Neural cell (in vitro differentiated cells): ENCODE results near the gene CFL1. TPM values are rescaled to one million over a fixed set of nuclear protein-coding genes. Genes with fewer than 3 reads are reported as not detected.

Source experiments
- H2AFZ ChIP-seq: fragments of 200-600, 300-800 bp; sonication (generic), shearing (Covaris generic); 2 replicates; pipeline ENCODE4 v1.6.0; 2014; ENCODE audit warnings: low read depth, mild to moderate bottlenecking, antibody characterized with exemption, low read length, moderate library complexity
- H3F3A ChIP-seq: fragments of 200-600 bp; shearing (Covaris generic); 2 replicates; pipeline ENCODE4 v1.6.1; 2016; ENCODE audit warnings: mild to moderate bottlenecking, moderate library complexity, mixed read lengths, antibody characterized with exemption, low read length; ENCODE audit not compliant: insufficient read depth, poor library complexity, severe bottlenecking
- H3K27ac ChIP-seq: fragments of 200-600, 300-800 bp; sonication (generic), shearing (Covaris generic); 2 replicates; pipeline ENCODE4 v1.5.1; 2014; ENCODE audit warnings: mild to moderate bottlenecking, low read length, moderate library complexity
- H3K27me3 ChIP-seq: fragments of 300-800, 200-600 bp; sonication (generic), shearing (Covaris generic); 2 replicates; pipeline ENCODE4 v1.6.0; 2014; ENCODE audit warnings: mild to moderate bottlenecking, low read depth, low read length, moderate library complexity; ENCODE audit not compliant: insufficient read depth
- H3K36me3 ChIP-seq: fragments of 300-800, 200-600 bp; sonication (generic), shearing (Covaris generic); 2 replicates; pipeline ENCODE4 v1.5.1; 2014; ENCODE audit warnings: mild to moderate bottlenecking, antibody characterized with exemption, low read length, moderate library complexity; ENCODE audit not compliant: insufficient read depth
- H3K4me2 ChIP-seq: fragments of 300-800, 200-600 bp; sonication (generic), shearing (Covaris generic); 2 replicates; pipeline ENCODE4 v1.6.0; 2014; ENCODE audit warnings: mild to moderate bottlenecking, low read length
- H3K4me3 ChIP-seq: fragments of 300-800, 200-600 bp; sonication (generic), shearing (Covaris generic); 2 replicates; pipeline ENCODE4 v1.5.1; 2014; ENCODE audit warnings: mild to moderate bottlenecking, low read length, moderate library complexity
- H3K79me2 ChIP-seq: fragments of 200-600 bp; shearing (Covaris generic); replicated peaks from 2 replicates; pipeline ENCODE4 v1.6.0; 2014; ENCODE audit warnings: mild to moderate bottlenecking, low read length, moderate library complexity; ENCODE audit not compliant: insufficient read depth
- H3K9ac ChIP-seq: fragments of 300-800, 200-600 bp; sonication (generic), shearing (Covaris generic); 2 replicates; pipeline ENCODE4 v1.6.1; 2016; ENCODE audit warnings: mild to moderate bottlenecking, low read length, mixed read lengths
- H3K9me2 ChIP-seq: fragments of 200-600 bp; shearing (Covaris generic); 2 replicates; pipeline ENCODE4 v1.6.1; 2016; ENCODE audit warnings: mild to moderate bottlenecking, low read length, mixed read lengths; ENCODE audit not compliant: insufficient read depth
- H3K9me3 ChIP-seq: fragments of 200-600, 300-800 bp; sonication (generic), shearing (Covaris generic); 2 replicates; pipeline ENCODE4 v1.6.1; 2016; ENCODE audit warnings: mild to moderate bottlenecking, mixed run types, low read length, moderate library complexity, mixed read lengths
- H4K20me1 ChIP-seq: fragments of 200-600 bp; shearing (Covaris generic); 2 replicates; pipeline ENCODE4 v1.6.1; 2016; ENCODE audit warnings: mild to moderate bottlenecking, mixed run types; ENCODE audit not compliant: insufficient read depth
- EP300 ChIP-seq: fragments of 450-650 bp; conservative IDR thresholded peaks from 2 replicates; pipeline ENCODE4 v1.6.1; 2014; ENCODE audit warnings: antibody characterized with exemption, mild to moderate bottlenecking, moderate library complexity; ENCODE audit not compliant: poor library complexity, severe bottlenecking
- EZH2 ChIP-seq: fragments of 200-600, 300-800 bp; shearing (Covaris generic), sonication (generic); IDR thresholded peaks from 2 replicates; pipeline ENCODE4 v1.6.1; 2014; ENCODE audit warnings: antibody characterized with exemption, low read length, borderline replicate concordance, mild to moderate bottlenecking; ENCODE audit not compliant: insufficient read depth, poor library complexity, severe bottlenecking
- MXI1 ChIP-seq: fragments of 450-650 bp; conservative IDR thresholded peaks from 2 replicates; pipeline ENCODE4 v1.6.1; 2014; ENCODE audit warnings: antibody characterized with exemption, mild to moderate bottlenecking; ENCODE audit not compliant: poor library complexity, severe bottlenecking
- POLR2AphosphoS5 ChIP-seq: IDR thresholded peaks from 2 replicates; pipeline ENCODE4 v1.6.1; 2012
- RAD21 ChIP-seq: fragments of 450-650 bp; conservative IDR thresholded peaks from 2 replicates; pipeline ENCODE4 v1.6.1; 2014; ENCODE audit warnings: antibody characterized with exemption, mild to moderate bottlenecking, moderate library complexity
- SMC3 ChIP-seq: fragments of 450-650 bp; conservative IDR thresholded peaks from 2 replicates; pipeline ENCODE4 v1.6.1; 2014; ENCODE audit warnings: antibody characterized with exemption, mild to moderate bottlenecking, moderate library complexity; ENCODE audit not compliant: poor library complexity
- TAF1 ChIP-seq: IDR thresholded peaks from 2 replicates; pipeline ENCODE4 v1.6.1; 2012; ENCODE audit warnings: low read depth
- polyA plus RNA-seq: library from polyadenylated mRNA; depleted of rRNA; stranded (reverse); fragments of >200 nt; gene quantifications from 2 replicates; pipeline ENCODE4 v1.2.3, GENCODE V29; 2014
- TF ChIP-seq, protein P1 (sequence below): IDR thresholded peaks from 2 replicates; pipeline ENCODE4 v1.6.1; 2012; ENCODE audit warnings: borderline replicate concordance
- TF ChIP-seq, protein P2 (sequence below): fragments of 450-650 bp; IDR thresholded peaks from 2 replicates; pipeline ENCODE4 v1.5.1; 2014; ENCODE audit warnings: antibody characterized with exemption, mild to moderate bottlenecking, moderate library complexity; ENCODE audit not compliant: poor library complexity, severe bottlenecking

Gene CFL1
- polyA plus RNA-seq, 1 donor from 2014 or later = 1,633 TPM

DNA sequence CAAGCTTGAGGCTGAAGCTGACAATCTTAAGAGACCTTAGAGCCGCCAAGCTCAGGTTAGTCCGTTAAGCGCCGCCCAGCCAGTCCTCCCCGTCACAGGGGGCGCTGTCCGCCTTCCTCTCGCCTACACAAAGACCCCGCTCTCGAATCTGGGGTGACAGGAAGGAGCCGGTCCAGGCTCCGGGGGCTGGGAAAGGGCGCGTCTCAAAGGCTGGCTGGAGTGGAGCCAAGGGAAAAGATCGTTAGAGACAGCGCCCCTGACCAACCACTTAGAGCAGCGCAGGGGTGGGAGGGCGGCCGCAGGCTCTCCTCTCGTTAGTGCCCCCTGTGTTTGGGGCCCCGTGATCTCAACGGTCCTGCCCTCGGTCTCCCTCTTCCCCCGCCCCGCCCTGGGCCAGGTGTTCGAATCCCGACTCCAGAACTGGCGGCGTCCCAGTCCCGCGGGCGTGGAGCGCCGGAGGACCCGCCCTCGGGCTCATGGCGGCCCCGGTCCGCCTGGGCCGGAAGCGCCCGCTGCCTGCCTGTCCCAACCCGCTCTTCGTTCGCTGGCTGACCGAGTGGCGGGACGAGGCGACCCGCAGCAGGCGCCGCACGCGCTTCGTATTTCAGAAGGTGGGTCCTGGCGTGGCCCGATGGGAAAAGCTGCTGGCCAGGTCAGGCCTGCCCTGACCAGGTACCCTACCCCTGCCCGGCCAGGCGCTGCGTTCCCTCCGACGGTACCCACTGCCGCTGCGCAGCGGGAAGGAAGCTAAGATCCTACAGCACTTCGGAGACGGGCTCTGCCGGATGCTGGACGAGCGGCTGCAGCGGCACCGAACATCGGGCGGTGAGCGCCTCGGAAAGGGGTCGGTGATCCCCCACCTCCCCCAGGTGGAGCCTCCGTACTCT is 2.5 kb upstream of the CFL1 start, which contains the start of gene MUS81:
MUS81 (plus strand) TSS at position 156 of the 887 bp plus-strand sequence; CDS start at position 477, 321 bp downstream.
- no peaks in the 10 kb centered on the region for H3K27me3 ChIP-seq
- peak within 1 kb of the TSS; percentile 100 for H3K4me3 ChIP-seq
- H4K20me1 ChIP-seq = peaks cover 20% of the 10 kb centered on the region
- H2AFZ ChIP-seq = peak within 1 kb of the TSS; percentile 40
- H3F3A ChIP-seq = peaks cover 5% of the 10 kb centered on the region
- H3K4me2 ChIP-seq = peak within 1 kb of the TSS; percentile 95
- H3K36me3 ChIP-seq = no peaks in the 10 kb centered on the region
- H3K27ac ChIP-seq = peak within 1 kb of the TSS; percentile 100
- no peaks in the 10 kb centered on the region for H3K9me2 ChIP-seq
- TF ChIP-seq, protein P1, sequence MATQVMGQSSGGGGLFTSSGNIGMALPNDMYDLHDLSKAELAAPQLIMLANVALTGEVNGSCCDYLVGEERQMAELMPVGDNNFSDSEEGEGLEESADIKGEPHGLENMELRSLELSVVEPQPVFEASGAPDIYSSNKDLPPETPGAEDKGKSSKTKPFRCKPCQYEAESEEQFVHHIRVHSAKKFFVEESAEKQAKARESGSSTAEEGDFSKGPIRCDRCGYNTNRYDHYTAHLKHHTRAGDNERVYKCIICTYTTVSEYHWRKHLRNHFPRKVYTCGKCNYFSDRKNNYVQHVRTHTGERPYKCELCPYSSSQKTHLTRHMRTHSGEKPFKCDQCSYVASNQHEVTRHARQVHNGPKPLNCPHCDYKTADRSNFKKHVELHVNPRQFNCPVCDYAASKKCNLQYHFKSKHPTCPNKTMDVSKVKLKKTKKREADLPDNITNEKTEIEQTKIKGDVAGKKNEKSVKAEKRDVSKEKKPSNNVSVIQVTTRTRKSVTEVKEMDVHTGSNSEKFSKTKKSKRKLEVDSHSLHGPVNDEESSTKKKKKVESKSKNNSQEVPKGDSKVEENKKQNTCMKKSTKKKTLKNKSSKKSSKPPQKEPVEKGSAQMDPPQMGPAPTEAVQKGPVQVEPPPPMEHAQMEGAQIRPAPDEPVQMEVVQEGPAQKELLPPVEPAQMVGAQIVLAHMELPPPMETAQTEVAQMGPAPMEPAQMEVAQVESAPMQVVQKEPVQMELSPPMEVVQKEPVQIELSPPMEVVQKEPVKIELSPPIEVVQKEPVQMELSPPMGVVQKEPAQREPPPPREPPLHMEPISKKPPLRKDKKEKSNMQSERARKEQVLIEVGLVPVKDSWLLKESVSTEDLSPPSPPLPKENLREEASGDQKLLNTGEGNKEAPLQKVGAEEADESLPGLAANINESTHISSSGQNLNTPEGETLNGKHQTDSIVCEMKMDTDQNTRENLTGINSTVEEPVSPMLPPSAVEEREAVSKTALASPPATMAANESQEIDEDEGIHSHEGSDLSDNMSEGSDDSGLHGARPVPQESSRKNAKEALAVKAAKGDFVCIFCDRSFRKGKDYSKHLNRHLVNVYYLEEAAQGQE = peak; percentile 73
- TF ChIP-seq POLR2AphosphoS5 (peak; percentile 95), MXI1 (peak; percentile 59), RAD21 (no peak), EP300 (peak; percentile 34), SMC3 (peak; percentile 43), EZH2 (no peak), TAF1 (peak; percentile 92)
- TF ChIP-seq, protein P2, sequence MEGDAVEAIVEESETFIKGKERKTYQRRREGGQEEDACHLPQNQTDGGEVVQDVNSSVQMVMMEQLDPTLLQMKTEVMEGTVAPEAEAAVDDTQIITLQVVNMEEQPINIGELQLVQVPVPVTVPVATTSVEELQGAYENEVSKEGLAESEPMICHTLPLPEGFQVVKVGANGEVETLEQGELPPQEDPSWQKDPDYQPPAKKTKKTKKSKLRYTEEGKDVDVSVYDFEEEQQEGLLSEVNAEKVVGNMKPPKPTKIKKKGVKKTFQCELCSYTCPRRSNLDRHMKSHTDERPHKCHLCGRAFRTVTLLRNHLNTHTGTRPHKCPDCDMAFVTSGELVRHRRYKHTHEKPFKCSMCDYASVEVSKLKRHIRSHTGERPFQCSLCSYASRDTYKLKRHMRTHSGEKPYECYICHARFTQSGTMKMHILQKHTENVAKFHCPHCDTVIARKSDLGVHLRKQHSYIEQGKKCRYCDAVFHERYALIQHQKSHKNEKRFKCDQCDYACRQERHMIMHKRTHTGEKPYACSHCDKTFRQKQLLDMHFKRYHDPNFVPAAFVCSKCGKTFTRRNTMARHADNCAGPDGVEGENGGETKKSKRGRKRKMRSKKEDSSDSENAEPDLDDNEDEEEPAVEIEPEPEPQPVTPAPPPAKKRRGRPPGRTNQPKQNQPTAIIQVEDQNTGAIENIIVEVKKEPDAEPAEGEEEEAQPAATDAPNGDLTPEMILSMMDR = peak; percentile 98
- peak within 1 kb of the TSS; percentile 98 for H3K9ac ChIP-seq
- no peaks in the 10 kb centered on the region for H3K9me3 ChIP-seq
- peaks cover 35% of the 10 kb centered on the region for H3K79me2 ChIP-seq

DNA sequence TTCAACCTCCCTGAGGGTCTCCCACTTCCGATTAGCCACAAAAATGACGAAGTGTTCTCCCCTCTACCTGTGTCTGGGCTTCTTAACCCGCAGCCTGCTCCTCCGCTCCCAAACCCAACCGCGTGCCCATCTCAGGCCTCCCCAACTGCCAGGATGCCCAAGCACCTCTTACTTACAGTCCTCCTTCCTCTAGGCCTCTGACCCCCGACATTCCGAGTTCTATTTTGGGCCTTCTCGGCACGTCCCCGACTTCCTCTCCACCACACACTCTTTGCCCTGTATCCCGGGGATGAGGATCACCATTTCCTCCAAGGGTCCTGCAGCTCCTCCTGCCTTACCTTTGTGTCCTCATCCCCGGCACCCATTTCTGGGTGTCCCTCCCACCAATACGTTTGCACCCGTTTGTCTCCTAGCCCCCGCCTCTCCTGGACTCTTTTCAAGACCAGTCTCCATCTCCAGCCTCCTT is 1.9 kb upstream of the CFL1 start:
- Histone ChIP-seq H4K20me1 (peaks cover 26% of the 10 kb centered on the region), H3K4me2 (peak overlapping the region; percentile 95), H3K4me3 (peak overlapping the region; percentile 100), H3K27me3 (no peaks in the 10 kb centered on the region), H3K9me3 (no peaks in the 10 kb centered on the region), H2AFZ (no peak overlapping the region), H3K27ac (peak overlapping the region; percentile 100), H3K79me2 (peaks cover 42% of the 10 kb centered on the region), H3K36me3 (no peaks in the 10 kb centered on the region), H3K9me2 (no peaks in the 10 kb centered on the region), H3K9ac (peak overlapping the region; percentile 98), H3F3A (peaks cover 5% of the 10 kb centered on the region)
- TF ChIP-seq, protein P2 = no peak
- TF ChIP-seq RAD21 = no peak
- no peak for TF ChIP-seq EP300
- TF ChIP-seq, protein P1 = peak; percentile 77
- no peak for TF ChIP-seq SMC3
- TF ChIP-seq TAF1 = no peak
